RWPE1 (cell line): Measurements from ENCODE around the gene SLC35A4.
"Not testable (repeated sequence)": the region's sequence is repeated elsewhere in the genome, so short reads cannot be mapped to it uniquely, and the experiment has no call there.

Source experiments
- CTCF ChIA-PET: fragments of 350-600 bp; sonication (Branson Sonifier 250); formaldehyde crosslinking; extraction: SDS; loops from one replicate; lab custom pipeline; 2021; lab: Yijun Ruan, JAX
- POLR2A ChIA-PET: fragments of 400-600 bp; formaldehyde crosslinking; extraction: SDS; loops from one replicate; lab custom pipeline; 2020; ENCODE audit warnings: antibody characterized with exemption; ENCODE audit not compliant: low non-redundant PET; lab: Yijun Ruan, JAX
- DNase-seq: peaks from one replicate; pipeline ENCODE4 v3.0.0; 2012; ENCODE audit warnings: low spot score
- H3K27ac ChIP-seq: fragments of 450-650 bp; 2 replicates; pipeline ENCODE4 v1.5.1; 2017
- TF ChIP-seq, protein P1 (sequence below): fragments of 450-650 bp; conservative IDR thresholded peaks from 2 replicates; pipeline ENCODE4 v1.5.1; 2017; ENCODE audit warnings: low read depth, mild to moderate bottlenecking

Gene SLC35A4

DNA sequence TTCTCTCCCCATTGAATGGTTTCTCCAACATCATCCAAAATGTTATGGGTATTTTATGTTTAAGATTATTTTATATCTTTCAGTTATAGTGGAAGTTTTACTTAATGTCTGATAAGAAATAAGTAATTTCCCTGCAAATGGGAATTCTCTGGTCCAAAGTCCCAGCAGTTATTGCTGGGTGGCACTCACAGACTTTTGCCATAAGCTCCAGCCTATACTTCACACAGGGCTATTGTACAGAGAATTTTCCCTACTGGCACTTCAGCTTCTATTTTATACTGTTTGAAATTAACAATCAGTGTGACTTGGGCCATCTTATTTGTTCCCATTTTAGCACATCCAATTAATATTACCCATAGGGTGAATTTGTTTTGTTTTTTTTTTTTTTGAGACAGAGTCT, 35.5 kb downstream of the SLC35A4 start:
- CTCF ChIA-PET: interaction anchor here (0.5 kb wide), 1 partner anchor 925 kb away, joined by 3 read pairs; no protein-coding TSS in a partner anchor
- TF ChIP-seq, protein P1, sequence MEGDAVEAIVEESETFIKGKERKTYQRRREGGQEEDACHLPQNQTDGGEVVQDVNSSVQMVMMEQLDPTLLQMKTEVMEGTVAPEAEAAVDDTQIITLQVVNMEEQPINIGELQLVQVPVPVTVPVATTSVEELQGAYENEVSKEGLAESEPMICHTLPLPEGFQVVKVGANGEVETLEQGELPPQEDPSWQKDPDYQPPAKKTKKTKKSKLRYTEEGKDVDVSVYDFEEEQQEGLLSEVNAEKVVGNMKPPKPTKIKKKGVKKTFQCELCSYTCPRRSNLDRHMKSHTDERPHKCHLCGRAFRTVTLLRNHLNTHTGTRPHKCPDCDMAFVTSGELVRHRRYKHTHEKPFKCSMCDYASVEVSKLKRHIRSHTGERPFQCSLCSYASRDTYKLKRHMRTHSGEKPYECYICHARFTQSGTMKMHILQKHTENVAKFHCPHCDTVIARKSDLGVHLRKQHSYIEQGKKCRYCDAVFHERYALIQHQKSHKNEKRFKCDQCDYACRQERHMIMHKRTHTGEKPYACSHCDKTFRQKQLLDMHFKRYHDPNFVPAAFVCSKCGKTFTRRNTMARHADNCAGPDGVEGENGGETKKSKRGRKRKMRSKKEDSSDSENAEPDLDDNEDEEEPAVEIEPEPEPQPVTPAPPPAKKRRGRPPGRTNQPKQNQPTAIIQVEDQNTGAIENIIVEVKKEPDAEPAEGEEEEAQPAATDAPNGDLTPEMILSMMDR: no peak
- DNase-seq: no peak
- POLR2A ChIA-PET: no interaction called here
- no peak overlapping the region for H3K27ac ChIP-seq

- ChIA-PET POLR2A (no interaction called here), CTCF (interaction anchor here (0.6 kb wide), 1 partner anchor 14 kb away, joined by 3 read pairs; no protein-coding TSS in a partner anchor)
- DNase-seq: no peak
- peak overlapping the region; percentile 75 for H3K27ac ChIP-seq
- TF ChIP-seq, protein P1: no peak
These were observed 37.5 kb downstream of the SLC35A4 start for GRCh38 chr5:140602147-140602546.

DNA sequence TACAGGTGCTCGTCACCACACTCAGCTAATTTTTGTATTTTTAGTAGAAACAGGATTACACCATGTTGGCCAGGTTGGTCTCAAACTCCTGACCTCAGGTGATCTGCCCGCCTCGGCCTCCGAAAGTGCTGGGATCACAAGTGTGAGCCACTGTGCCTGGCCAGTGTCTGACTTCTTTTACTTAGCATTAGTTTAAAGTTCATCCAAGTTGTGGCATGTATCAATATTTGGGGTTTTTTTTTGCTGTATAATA, 38.7 kb downstream of the SLC35A4 start:
- POLR2A ChIA-PET, DNase-seq: not testable (repeated sequence)
- CTCF ChIA-PET: interaction anchor here (1.3 kb wide), 1 partner anchor 28 kb away, joined by 3 read pairs; no protein-coding TSS in a partner anchor
- H3K27ac ChIP-seq: peak overlapping the region; percentile 75

GRCh38 chr5:140603734-140604133, 39.1 kb downstream of the SLC35A4 start:
- H3K27ac ChIP-seq: no peak overlapping the region
- TF ChIP-seq, protein P1: no peak
- POLR2A ChIA-PET: no interaction called here
- CTCF ChIA-PET: interaction anchor here (1.3 kb wide), 1 partner anchor 27 kb away, joined by 3 read pairs; no protein-coding TSS in a partner anchor
- no peak for DNase-seq

DNA sequence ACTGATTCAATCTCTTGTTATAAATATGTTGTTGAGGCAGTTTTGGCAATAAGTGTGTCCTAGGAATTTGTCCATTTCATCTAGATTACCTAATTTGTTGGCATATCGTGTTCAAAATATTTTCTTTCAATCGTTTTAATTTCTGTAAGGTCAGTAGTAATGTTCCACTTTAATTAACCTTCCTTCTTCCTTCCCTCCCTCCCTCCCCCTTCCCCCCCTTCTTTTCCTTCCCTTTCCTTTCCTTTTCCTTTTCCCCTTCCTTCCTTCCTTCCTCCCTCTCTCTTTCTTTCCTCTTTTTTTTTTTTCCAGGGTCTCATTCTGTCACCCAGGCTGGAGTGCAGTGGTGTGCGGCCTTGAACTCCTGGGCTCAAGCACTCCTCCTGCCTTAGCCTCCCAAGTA, 41.3 kb downstream of the SLC35A4 start:
- CTCF ChIA-PET: no interaction called here
- DNase-seq: no peak
- no peak overlapping the region for H3K27ac ChIP-seq
- POLR2A ChIA-PET: no interaction called here
- TF ChIP-seq, protein P1: no peak

DNA sequence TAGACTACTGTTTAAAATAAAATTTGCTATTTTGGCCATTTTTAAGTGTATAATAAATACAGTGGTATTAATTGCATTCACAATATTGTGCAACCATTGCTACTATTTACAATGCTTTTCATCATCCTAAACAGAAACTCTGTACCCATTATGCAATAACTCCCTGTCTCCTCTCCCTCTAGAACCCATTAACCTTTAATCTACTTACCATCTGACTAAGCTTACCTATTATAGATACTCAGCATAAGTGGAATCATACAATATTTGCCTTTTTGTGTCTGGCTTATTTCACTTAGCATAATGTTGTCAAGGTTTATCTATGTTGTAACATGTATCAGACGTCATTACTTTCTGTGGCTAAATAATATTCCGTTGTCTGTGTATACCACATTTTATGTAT, 42.4 kb downstream of the SLC35A4 start:
- DNase-seq: no peak
- ChIA-PET POLR2A (no interaction called here), CTCF (interaction anchor here (0.6 kb wide), 1 partner anchor 34 kb away, joined by 4 read pairs; no protein-coding TSS in a partner anchor)
- TF ChIP-seq, protein P1: no peak
- H3K27ac ChIP-seq: no peak overlapping the region

GRCh38 chr5:140608722-140609121, 44.1 kb downstream of the SLC35A4 start:
- CTCF ChIA-PET: no interaction called here
- H3K27ac ChIP-seq: peak overlapping the region; percentile 63
- no peak for DNase-seq
- POLR2A ChIA-PET: no interaction called here
- TF ChIP-seq, protein P1: no peak
